Vagina (tissue), 2 donors: ENCODE measurements around the gene ATF7. TPM values are rescaled to one million over a fixed set of nuclear protein-coding genes. Genes with fewer than 3 reads are reported as not detected.

Experiments
- DNase-seq, 2 donors: peaks; one replicate each; pipeline ENCODE4 v3.0.0-alpha.2; 2017; ENCODE audit errors: extremely low spot score in 2 of 2
- H3K27ac ChIP-seq: fragments of 200-600 bp; sonication (generic); one replicate; pipeline ENCODE4 v1.5.1; 2019
- H3K27me3 ChIP-seq: fragments of 200-600 bp; sonication (generic); one replicate; pipeline ENCODE4 v1.5.1; 2019
- H3K36me3 ChIP-seq, 2 donors: fragments of 200-600 bp; sonication (generic); one replicate each; pipeline ENCODE4 v1.5.1; 2017 to 2019
- H3K4me1 ChIP-seq: fragments of 200-600 bp; sonication (generic); one replicate; pipeline ENCODE4 v1.5.1; 2019
- H3K4me3 ChIP-seq, 2 donors: fragments of 200-600 bp; sonication (generic); 1 replicate in 1 of 2; 2 replicates in 1 of 2; pipeline ENCODE4 v1.5.1; 2016 to 2019
- H3K9me3 ChIP-seq: fragments of 200-600 bp; sonication (generic); one replicate; pipeline ENCODE4 v1.5.1; 2019
- CTCF ChIP-seq, 3 experiments: fragments of 450-650 bp in 2 of 3; fragments of 200-600 bp in 1 of 3; sonication (generic) in 1 of 3; IDR thresholded peaks; one replicate each; pipeline ENCODE4 v1.5.1; 2017 to 2019; ENCODE audit warnings: antibody characterized with exemption in 3 of 3, mild to moderate bottlenecking in 2 of 3, moderate library complexity in 2 of 3
- POLR2A ChIP-seq, 2 donors: fragments of 450-650 bp; IDR thresholded peaks; one replicate each; pipeline ENCODE4 v1.6.1; 2017; ENCODE audit warnings: antibody characterized with exemption in 2 of 2, mild to moderate bottlenecking in 2 of 2, moderate library complexity in 2 of 2
- POLR2AphosphoS5 ChIP-seq, 2 donors: sonication (generic); formaldehyde crosslinking; IDR thresholded peaks; one replicate each; pipeline ENCODE4 v1.9.0; 2017; ENCODE audit warnings: antibody characterized with exemption in 2 of 2, mild to moderate bottlenecking in 2 of 2, low read depth in 1 of 2; ENCODE audit not compliant: insufficient read depth in 1 of 2
- intact Hi-C: fragments of 100-400 bp; cut with DNase I; formaldehyde crosslinking; loops from one replicate; pipeline ENCODE4 v1.15.1; 2023
- total RNA-seq: library from RNA; depleted of rRNA; stranded (reverse); fragments of >200 nt; gene quantifications from one replicate; pipeline ENCODE4 v1.2.3, GENCODE V29; 2016

The ATF7 gene
- total RNA-seq, 1 donor from 2014 or later = 34.9 TPM

GRCh38 chr12:53589423-53589822 lies 36.8 kb downstream of the ATF7 start:
- intact Hi-C loops = no loop called here
- Histone ChIP-seq H3K9me3 (no peaks in the 10 kb centered on the region), H3K27ac (no peak overlapping the region), H3K4me3 (no peak overlapping the region), H3K4me1 (peaks cover 23% of the 10 kb centered on the region), H3K36me3 (no peaks in the 10 kb centered on the region), H3K27me3 (no peaks in the 10 kb centered on the region)
- no peak for DNase-seq
- TF ChIP-seq POLR2A (IDR thresholded peaks at IDR 0.05) (no peak), CTCF (IDR thresholded peaks at IDR 0.05) (no peak), POLR2AphosphoS5 (IDR thresholded peaks at IDR 0.05; ENCODE audit: insufficient read depth in 1 of 2, low read depth in 1 of 2) (no peak)

- Histone ChIP-seq H3K36me3 (no peaks in the 10 kb centered on the region), H3K27me3 (no peaks in the 10 kb centered on the region), H3K9me3 (no peaks in the 10 kb centered on the region), H3K27ac (no peak overlapping the region), H3K4me1 (peaks cover 15% of the 10 kb centered on the region), H3K4me3 (no peak overlapping the region)
- TF ChIP-seq POLR2AphosphoS5 (IDR thresholded peaks at IDR 0.05; ENCODE audit: insufficient read depth in 1 of 2, low read depth in 1 of 2) = no peak
- no peak for TF ChIP-seq CTCF (IDR thresholded peaks at IDR 0.05)
- no peak for TF ChIP-seq POLR2A (IDR thresholded peaks at IDR 0.05)
- DNase-seq = no peak
- intact Hi-C loops = no loop called here
Measured at GRCh38 chr12:53588123-53588522, 38.1 kb downstream of the ATF7 start.

- no peak overlapping the region for H3K4me3 ChIP-seq
- H3K27ac ChIP-seq = no peak overlapping the region
- intact Hi-C loops = no loop called here
- TF ChIP-seq POLR2A (IDR thresholded peaks at IDR 0.05) (no peak), POLR2AphosphoS5 (IDR thresholded peaks at IDR 0.05; ENCODE audit: insufficient read depth in 1 of 2, low read depth in 1 of 2) (no peak), CTCF (IDR thresholded peaks at IDR 0.05) (no peak)
- no peaks in the 10 kb centered on the region for H3K9me3 ChIP-seq
- no peak for DNase-seq
- H3K27me3 ChIP-seq = no peaks in the 10 kb centered on the region
- H3K4me1 ChIP-seq = peaks cover 14% of the 10 kb centered on the region
- H3K36me3 ChIP-seq = no peaks in the 10 kb centered on the region
Measured at GRCh38 chr12:53586745-53587144, 39.4 kb downstream of the ATF7 start.

- H3K27ac ChIP-seq = no peak overlapping the region
- no peak for TF ChIP-seq POLR2A (IDR thresholded peaks at IDR 0.05)
- no peak for TF ChIP-seq POLR2AphosphoS5 (IDR thresholded peaks at IDR 0.05; ENCODE audit: insufficient read depth in 1 of 2, low read depth in 1 of 2)
- TF ChIP-seq CTCF (IDR thresholded peaks at IDR 0.05) = no peak
Measured at GRCh38 chr12:53585448-53586125, 40.6 kb downstream of the ATF7 start.

GRCh38 chr12:53579545-53579955 lies 46.6 kb downstream of the ATF7 start:
- Histone ChIP-seq H3K36me3 (no peaks in the 10 kb centered on the region), H3K27ac (no peak overlapping the region), H3K4me3 (no peak overlapping the region), H3K4me1 (peaks cover 23% of the 10 kb centered on the region), H3K9me3 (no peaks in the 10 kb centered on the region), H3K27me3 (no peaks in the 10 kb centered on the region)
- no peak for TF ChIP-seq CTCF (IDR thresholded peaks at IDR 0.05)
- TF ChIP-seq POLR2A (IDR thresholded peaks at IDR 0.05) = no peak
- TF ChIP-seq POLR2AphosphoS5 (IDR thresholded peaks at IDR 0.05; ENCODE audit: insufficient read depth in 1 of 2, low read depth in 1 of 2) = no peak
- intact Hi-C loops = no loop called here
- no peak for DNase-seq

More at GRCh38 chr12:53585448-53586125, 40.6 kb downstream of the ATF7 start:
- Histone ChIP-seq H3K27me3 (no peaks in the 10 kb centered on the region), H3K9me3 (no peaks in the 10 kb centered on the region), H3K36me3 (no peaks in the 10 kb centered on the region), H3K4me3 (no peak overlapping the region), H3K4me1 (peaks cover 5% of the 10 kb centered on the region)
- intact Hi-C loops = no loop called here
- no peak for DNase-seq
